GM10847 (cell line): ENCODE data around the gene CD300A.

Source experiments
- POLR2A ChIP-seq: IDR thresholded peaks from 2 replicates; pipeline ENCODE4 v1.6.1; 2011; ENCODE audit not compliant: insufficient read length; ENCODE audit errors: extremely low read depth

The CD300A gene

DNA sequence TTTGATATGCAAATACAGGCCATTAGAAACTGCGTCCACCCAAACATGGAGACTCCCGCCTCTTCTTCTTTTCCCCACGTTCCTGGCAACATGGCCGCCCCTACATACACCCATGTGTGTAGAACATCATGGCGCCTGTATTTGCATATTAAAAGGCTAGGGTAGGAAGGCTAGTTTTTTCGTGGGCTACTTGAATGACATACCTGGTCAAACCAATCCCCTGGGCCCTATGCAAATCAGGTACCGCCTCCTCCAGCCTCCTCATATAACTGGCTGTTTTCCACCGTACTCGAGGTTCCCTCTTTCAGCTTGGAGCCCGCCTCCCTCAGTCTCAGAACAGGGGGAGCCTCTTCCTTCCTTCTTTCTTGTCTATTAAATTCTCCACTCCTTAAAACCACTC lies 65.7 kb downstream of the CD300A start:
- TF ChIP-seq POLR2A: no peak
